Activated CD8-positive, alpha-beta T cell treated with anti-CD3 and anti-CD28 coated beads for 36 hours (primary cell): ENCODE results near the gene GNB1L. TPM values are rescaled to one million over a fixed set of nuclear protein-coding genes. Genes with fewer than 3 reads are reported as not detected.

Experiments
- ATAC-seq: fragments of 200-7000 bp; cut with Tn5 transposase; one replicate; pipeline ENCODE4 v1.10.0; 2021; ENCODE audit warnings: mild to moderate bottlenecking, moderate library complexity
- CTCF ChIA-PET: fragments of 350-600 bp; sonication (Branson Sonifier 250); formaldehyde crosslinking; loops from one replicate; lab custom pipeline; 2021; ENCODE audit warnings: antibody characterized with exemption; lab: Charles Lee
- POLR2A ChIA-PET: fragments of 350-600 bp; sonication (Branson Sonifier 250); formaldehyde crosslinking; loops from one replicate; lab custom pipeline; 2021; ENCODE audit warnings: antibody characterized with exemption; lab: Charles Lee
- DNase-seq: peaks from one replicate; pipeline ENCODE4 v3.0.0-alpha.2; 2020
- H3K27ac Mint-ChIP-seq: one replicate; pipeline ENCODE4 v1.8.0; 2021; ENCODE audit warnings: mild to moderate bottlenecking, mixed read lengths
- H3K27me3 Mint-ChIP-seq: one replicate; pipeline ENCODE4 v1.8.0; 2021; ENCODE audit warnings: mixed read lengths
- H3K36me3 Mint-ChIP-seq: one replicate; pipeline ENCODE4 v1.8.0; 2021; ENCODE audit warnings: low read depth, mixed read lengths
- H3K4me1 Mint-ChIP-seq: one replicate; pipeline ENCODE4 v1.8.0; 2021; ENCODE audit warnings: low read depth, mixed read lengths
- H3K4me3 Mint-ChIP-seq: one replicate; pipeline ENCODE4 v1.8.0; 2021; ENCODE audit warnings: mild to moderate bottlenecking, moderate library complexity, mixed read lengths
- H3K9me3 Mint-ChIP-seq: one replicate; pipeline ENCODE4 v1.8.0; 2021; ENCODE audit warnings: mixed read lengths
- intact Hi-C: fragments of 100-400 bp; cut with micrococcal nuclease; formaldehyde crosslinking; loops from one replicate; pipeline ENCODE4 v1.10.0; 2022
- total RNA-seq, 2 experiments: library from RNA; stranded (reverse); gene quantifications; one replicate each; pipeline ENCODE4 v1.2.3, GENCODE V29; 2021
- TF ChIP-seq, protein P1 (sequence below): fragments of 200-600 bp; IDR thresholded peaks from one replicate; pipeline ENCODE4 v1.8.0; 2022; ENCODE audit warnings: antibody characterized with exemption, mild to moderate bottlenecking

GNB1L gene
- total RNA-seq, 2 experiments from 2014 or later: 16.2 to 17.4 TPM

DNA sequence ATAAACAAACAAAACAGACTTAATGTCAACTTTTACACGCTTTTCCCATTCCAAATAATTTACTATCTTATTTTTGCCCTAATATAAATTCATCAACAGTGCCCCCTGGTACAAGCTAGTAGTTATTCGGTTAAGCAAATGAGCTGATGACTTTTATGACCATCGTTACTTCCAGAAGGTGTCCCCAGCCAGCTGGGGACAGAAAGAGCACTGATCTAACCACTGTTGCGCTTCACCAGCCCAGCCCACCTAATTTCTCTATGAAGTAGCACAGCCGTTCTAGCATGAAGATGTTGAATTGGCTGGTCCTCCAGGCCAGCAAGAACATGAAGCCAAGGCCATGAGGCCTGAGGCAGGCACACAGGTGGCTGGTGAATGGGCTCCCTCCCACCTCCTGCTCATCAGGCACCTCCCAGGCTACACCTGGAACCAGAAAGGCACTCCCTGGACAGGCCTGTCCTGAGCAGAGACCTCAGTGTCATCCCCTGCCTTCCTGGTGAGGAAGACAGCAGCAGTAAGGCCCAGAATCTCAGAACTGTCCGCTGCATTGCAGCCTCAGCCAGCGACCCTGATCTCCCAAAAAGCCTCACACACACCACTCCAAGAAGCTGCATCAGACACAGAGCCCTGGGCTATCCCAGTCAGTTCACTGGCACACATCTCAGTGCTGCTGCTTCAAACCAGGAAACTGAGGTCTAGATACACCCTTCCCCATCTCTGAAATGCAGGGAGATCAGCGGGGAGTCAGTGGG is 12.9 kb downstream of the GNB1L start:
- ChIA-PET POLR2A (interaction anchor here (0.7 to 0.9 kb wide), 2 partner anchors 9 to 13 kb away, joined by 3 read pairs; partner anchors contain the start of genes GNB1L and RTL10), CTCF (interaction anchor here (0.6 to 1.0 kb wide), 2 partner anchors 10 to 69 kb away, joined by 3 to 4 read pairs; no protein-coding TSS in a partner anchor)
- peaks cover 25% of the 10 kb centered on the region for H3K4me1 Mint-ChIP-seq
- H3K9me3 Mint-ChIP-seq: no peaks in the 10 kb centered on the region
- TF ChIP-seq, protein P1, sequence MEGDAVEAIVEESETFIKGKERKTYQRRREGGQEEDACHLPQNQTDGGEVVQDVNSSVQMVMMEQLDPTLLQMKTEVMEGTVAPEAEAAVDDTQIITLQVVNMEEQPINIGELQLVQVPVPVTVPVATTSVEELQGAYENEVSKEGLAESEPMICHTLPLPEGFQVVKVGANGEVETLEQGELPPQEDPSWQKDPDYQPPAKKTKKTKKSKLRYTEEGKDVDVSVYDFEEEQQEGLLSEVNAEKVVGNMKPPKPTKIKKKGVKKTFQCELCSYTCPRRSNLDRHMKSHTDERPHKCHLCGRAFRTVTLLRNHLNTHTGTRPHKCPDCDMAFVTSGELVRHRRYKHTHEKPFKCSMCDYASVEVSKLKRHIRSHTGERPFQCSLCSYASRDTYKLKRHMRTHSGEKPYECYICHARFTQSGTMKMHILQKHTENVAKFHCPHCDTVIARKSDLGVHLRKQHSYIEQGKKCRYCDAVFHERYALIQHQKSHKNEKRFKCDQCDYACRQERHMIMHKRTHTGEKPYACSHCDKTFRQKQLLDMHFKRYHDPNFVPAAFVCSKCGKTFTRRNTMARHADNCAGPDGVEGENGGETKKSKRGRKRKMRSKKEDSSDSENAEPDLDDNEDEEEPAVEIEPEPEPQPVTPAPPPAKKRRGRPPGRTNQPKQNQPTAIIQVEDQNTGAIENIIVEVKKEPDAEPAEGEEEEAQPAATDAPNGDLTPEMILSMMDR: no peak
- H3K27me3 Mint-ChIP-seq: no peaks in the 10 kb centered on the region
- no peak overlapping the region for H3K27ac Mint-ChIP-seq
- ATAC-seq: no peak
- DNase-seq: no peak
- peaks cover 10% of the 10 kb centered on the region for H3K36me3 Mint-ChIP-seq
- intact Hi-C loops: no loop called here
- H3K4me3 Mint-ChIP-seq: no peak overlapping the region

DNA sequence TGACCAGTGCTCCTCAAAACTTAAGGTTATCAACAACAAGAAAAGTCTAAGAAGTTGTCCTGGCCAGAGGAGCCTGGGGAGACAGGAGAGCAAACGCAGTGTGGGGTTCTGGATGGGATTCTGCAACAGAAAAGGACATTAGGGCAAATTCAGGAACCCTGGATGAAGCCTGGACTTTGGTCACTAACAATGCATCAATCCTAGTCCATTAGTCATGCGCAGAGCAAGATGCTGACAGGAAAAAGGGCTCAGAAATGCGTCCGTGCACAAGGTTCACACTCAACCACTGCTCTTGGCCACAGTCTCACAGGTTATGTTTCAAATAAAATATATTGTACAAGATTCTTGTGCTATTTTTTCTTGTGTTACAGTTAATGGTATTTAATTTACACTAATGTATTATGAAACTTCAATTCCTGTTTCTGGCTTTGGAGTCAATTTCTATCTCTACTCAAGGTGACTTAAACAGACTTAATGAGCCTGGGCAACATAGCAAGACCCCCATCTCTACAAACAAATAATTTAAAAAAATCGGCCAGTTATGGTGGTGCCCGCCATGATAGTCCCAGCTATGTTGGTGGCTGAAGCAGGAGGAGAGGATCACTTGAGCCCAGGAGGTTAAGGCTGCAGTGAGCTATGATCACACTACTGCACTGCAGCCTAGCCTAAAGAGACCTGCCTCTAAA is 13.6 kb downstream of the GNB1L start:
- H3K9me3 Mint-ChIP-seq: no peaks in the 10 kb centered on the region
- ATAC-seq (no peak), DNase-seq (no peak)
- TF ChIP-seq, protein P1: no peak
- peaks cover 10% of the 10 kb centered on the region for H3K36me3 Mint-ChIP-seq
- H3K27ac Mint-ChIP-seq: no peak overlapping the region
- peaks cover 29% of the 10 kb centered on the region for H3K4me1 Mint-ChIP-seq
- POLR2A ChIA-PET: no interaction called here
- no peaks in the 10 kb centered on the region for H3K27me3 Mint-ChIP-seq
- intact Hi-C loops: no loop called here
- CTCF ChIA-PET: no interaction called here
- no peak overlapping the region for H3K4me3 Mint-ChIP-seq

DNA sequence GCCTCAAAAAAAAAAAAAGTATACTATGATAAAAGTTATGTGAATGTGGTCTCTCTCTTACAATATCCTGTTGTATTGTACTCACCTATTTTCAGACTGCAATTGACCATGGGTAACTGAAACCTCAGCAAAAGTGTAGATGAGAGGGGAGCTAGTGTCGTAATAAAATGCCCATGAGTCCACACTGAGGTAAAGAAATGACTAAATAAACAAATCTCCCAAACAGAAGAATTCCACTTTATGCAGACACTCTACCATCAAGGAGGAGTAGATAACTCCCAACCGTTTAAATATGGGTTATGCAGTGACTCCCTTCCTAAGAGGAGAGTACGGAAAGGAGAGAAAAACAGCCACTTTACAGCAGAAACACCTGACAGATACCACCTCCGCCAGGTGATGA is 14.6 kb downstream of the GNB1L start:
- Mint-ChIP-seq H3K4me3 (no peak overlapping the region), H3K36me3 (peaks cover 9% of the 10 kb centered on the region), H3K9me3 (no peaks in the 10 kb centered on the region), H3K27ac (no peak overlapping the region), H3K4me1 (peaks cover 20% of the 10 kb centered on the region), H3K27me3 (no peaks in the 10 kb centered on the region)
- POLR2A ChIA-PET: no interaction called here
- CTCF ChIA-PET: no interaction called here
- DNase-seq (no peak), ATAC-seq (no peak)
- intact Hi-C loops: no loop called here
- TF ChIP-seq, protein P1: no peak

DNA sequence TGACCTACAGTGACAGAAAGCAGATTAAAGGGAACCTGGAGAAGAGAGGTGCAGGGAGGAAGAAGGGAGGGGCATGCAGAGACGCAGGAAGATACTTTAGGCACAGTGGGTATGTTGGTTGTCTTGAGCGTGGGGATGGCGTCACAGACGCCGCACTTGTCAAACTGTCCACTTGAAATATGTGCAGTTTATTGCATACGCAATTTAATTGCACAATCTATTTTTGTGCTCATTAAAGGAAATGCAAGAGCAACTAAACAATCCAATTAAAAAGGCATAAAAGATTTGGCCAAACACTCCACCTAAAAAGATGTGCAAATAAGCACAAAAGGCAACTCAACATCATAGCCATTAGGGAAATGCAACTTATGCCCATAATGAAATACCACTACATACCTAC is 16.8 kb downstream of the GNB1L start:
- Mint-ChIP-seq H3K9me3 (no peaks in the 10 kb centered on the region), H3K4me1 (peaks cover 23% of the 10 kb centered on the region), H3K36me3 (peaks cover 5% of the 10 kb centered on the region), H3K4me3 (no peak overlapping the region), H3K27ac (no peak overlapping the region), H3K27me3 (no peaks in the 10 kb centered on the region)
- TF ChIP-seq, protein P1: no peak
- POLR2A ChIA-PET: no interaction called here
- CTCF ChIA-PET: no interaction called here
- DNase-seq (no peak), ATAC-seq (no peak)
- intact Hi-C loops: no loop called here

DNA sequence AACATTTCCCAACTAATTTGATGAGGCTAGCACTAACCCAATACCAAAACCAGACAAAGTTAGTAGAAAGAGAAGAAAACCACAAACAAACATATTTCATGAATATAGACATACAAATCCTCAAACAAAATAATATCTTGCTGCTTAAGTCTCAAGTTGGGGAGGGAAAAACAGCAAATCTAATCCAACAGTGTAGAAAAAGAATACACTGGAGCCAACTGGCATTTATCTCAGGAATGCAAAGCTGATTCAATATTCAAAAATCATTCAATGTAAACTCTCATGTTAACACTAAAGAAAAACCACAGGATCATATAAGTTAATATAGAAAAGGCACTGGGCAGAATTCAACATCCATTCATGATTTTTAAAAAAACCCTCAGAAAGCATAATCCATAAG is 18.2 kb downstream of the GNB1L start:
- H3K36me3 Mint-ChIP-seq: peaks cover 5% of the 10 kb centered on the region
- TF ChIP-seq, protein P1: no peak
- POLR2A ChIA-PET: interaction anchor here (0.7 kb wide), 1 partner anchor 8 kb away, joined by 4 read pairs; no protein-coding TSS in a partner anchor
- CTCF ChIA-PET: interaction anchor here (1.0 kb wide), 1 partner anchor 112 kb away, joined by 3 read pairs; no protein-coding TSS in a partner anchor
- intact Hi-C loops: no loop called here
- no peak overlapping the region for H3K27ac Mint-ChIP-seq
- no peaks in the 10 kb centered on the region for H3K9me3 Mint-ChIP-seq
- ATAC-seq: no peak
- no peak for DNase-seq
- no peak overlapping the region for H3K4me3 Mint-ChIP-seq
- H3K27me3 Mint-ChIP-seq: no peaks in the 10 kb centered on the region
- H3K4me1 Mint-ChIP-seq: peaks cover 26% of the 10 kb centered on the region
